NCI-H226 (cell line): Measurements from ENCODE around the gene TPRA1.
A peak's percentile ranks its signal among the peaks of the same experiment; 100 is the strongest.
"Not testable (repeated sequence)": the region's sequence is repeated elsewhere in the genome, so short reads cannot be mapped to it uniquely, and the experiment has no call there.

ENCODE experiments used
- DNase-seq: peaks from one replicate; pipeline ENCODE4 v3.0.0-alpha.2; 2015

Gene TPRA1

GRCh38 chr3:127535106-127535785, 55.3 kb downstream of the TPRA1 start:
- no peak for DNase-seq

GRCh38 chr3:127534564-127534963, 56.0 kb downstream of the TPRA1 start:
- no peak for DNase-seq

GRCh38 chr3:127534161-127534451, 56.4 kb downstream of the TPRA1 start:
- no peak for DNase-seq

GRCh38 chr3:127532561-127533203, 57.9 kb downstream of the TPRA1 start:
- DNase-seq: no peak

GRCh38 chr3:127531821-127532220, 58.7 kb downstream of the TPRA1 start:
- DNase-seq: no peak

GRCh38 chr3:127530863-127531262, 59.7 kb downstream of the TPRA1 start:
- not testable (repeated sequence) for DNase-seq

- DNase-seq: no peak
Measured at GRCh38 chr3:127529346-127530188, 61.0 kb downstream of the TPRA1 start.

GRCh38 chr3:127525373-127525772, 65.2 kb downstream of the TPRA1 start:
- DNase-seq: peak; percentile 93

GRCh38 chr3:127524296-127524896, 66.1 kb downstream of the TPRA1 start:
- no peak for DNase-seq
